IMR-90 (cell line): ENCODE results near the gene ARMH3. TPM values are rescaled to one million over a fixed set of nuclear protein-coding genes. Genes with fewer than 3 reads are reported as not detected.

ENCODE experiments used
- ATAC-seq: fragments of 200-7000 bp; cut with Tn5 transposase; 2 replicates; pipeline ENCODE4 v1.9.1; 2020; ENCODE audit warnings: low read depth, mild to moderate bottlenecking, moderate library complexity
- BruUV-seq: library from RNA; stranded (reverse); fragments of 400-500 nt; replicated peaks from 2 replicates; lab custom pipeline; 2021; lab: Mats Ljungman, UMichigan
- CTCF ChIA-PET: fragments of 300-600 bp; formaldehyde crosslinking; extraction: SDS; loops from one replicate; lab custom pipeline; 2021; ENCODE audit warnings: antibody characterized with exemption; lab: Yijun Ruan, JAX
- POLR2A ChIA-PET: fragments of 300-600 bp; sonication (Branson Sonifier 250); formaldehyde crosslinking; loops from one replicate; lab custom pipeline; 2022; ENCODE audit warnings: antibody characterized with exemption; ENCODE audit not compliant: unreplicated experiment; lab: Charles Lee
- DNase-seq: peaks from one replicate; pipeline ENCODE4 v3.0.0; 2013
- H2AFZ ChIP-seq: replicated peaks from 2 replicates; pipeline ENCODE3; 2013; ENCODE audit warnings: low read length, mild to moderate bottlenecking; ENCODE audit not compliant: poor library complexity
- H2AK5ac ChIP-seq: 2 replicates; pipeline ENCODE4 v1.6.1; 2013; ENCODE audit warnings: low read depth, low read length, inconsistent platforms
- H2AK9ac ChIP-seq: replicated peaks from 2 replicates; pipeline ENCODE3; 2013; ENCODE audit warnings: mild to moderate bottlenecking, low read depth, low read length, moderate library complexity; ENCODE audit not compliant: poor library complexity
- H2BK120ac ChIP-seq: 2 replicates; pipeline ENCODE4 v1.6.1; 2013; ENCODE audit warnings: low read depth, low read length, inconsistent platforms
- H2BK15ac ChIP-seq: 3 replicates; pipeline ENCODE4 v1.6.1; 2013; ENCODE audit warnings: low read depth, low read length, inconsistent platforms
- H2BK20ac ChIP-seq: 2 replicates; pipeline ENCODE4 v1.6.1; 2013; ENCODE audit warnings: low read depth, mild to moderate bottlenecking, inconsistent platforms, low read length, moderate library complexity
- H2BK5ac ChIP-seq: 2 replicates; pipeline ENCODE4 v1.6.1; 2013; ENCODE audit warnings: mild to moderate bottlenecking, low read depth, low read length, inconsistent platforms; ENCODE audit not compliant: poor library complexity, severe bottlenecking
- H3K14ac ChIP-seq: replicated peaks from 2 replicates; pipeline ENCODE4 v1.6.1; 2013; ENCODE audit warnings: low read depth, low read length, inconsistent platforms
- H3K18ac ChIP-seq: 2 replicates; pipeline ENCODE4 v1.6.1; 2013; ENCODE audit warnings: low read depth, low read length, control low read depth
- H3K23ac ChIP-seq: 2 replicates; pipeline ENCODE4 v1.6.1; 2013; ENCODE audit warnings: low read depth, low read length, inconsistent platforms
- H3K27ac ChIP-seq: 2 replicates; pipeline ENCODE4 v1.5.1; 2013; ENCODE audit warnings: mild to moderate bottlenecking, control low read depth, low read length; ENCODE audit not compliant: insufficient read depth
- H3K27me3 ChIP-seq: 2 replicates; pipeline ENCODE4 v1.6.1; 2013; ENCODE audit warnings: low read length; ENCODE audit not compliant: control insufficient read depth, insufficient read depth
- H3K36me3 ChIP-seq: 2 replicates; pipeline ENCODE4 v1.6.1; 2013; ENCODE audit warnings: low read length, mixed read lengths; ENCODE audit not compliant: control insufficient read depth, insufficient read depth
- H3K4ac ChIP-seq: 2 replicates; pipeline ENCODE4 v1.6.1; 2013; ENCODE audit warnings: low read depth, low read length, inconsistent platforms
- H3K4me1 ChIP-seq: 2 replicates; pipeline ENCODE4 v1.6.1; 2013; ENCODE audit warnings: low read length, mixed read lengths; ENCODE audit not compliant: control insufficient read depth, insufficient read depth
- H3K4me2 ChIP-seq: 2 replicates; pipeline ENCODE4 v1.6.1; 2013; ENCODE audit warnings: low read depth, mild to moderate bottlenecking, control low read depth, low read length, moderate library complexity
- H3K4me3 ChIP-seq: 2 replicates; pipeline ENCODE4 v1.5.1; 2013; ENCODE audit warnings: low read depth, mild to moderate bottlenecking, control low read depth, low read length, moderate library complexity; ENCODE audit not compliant: insufficient read depth
- H3K56ac ChIP-seq: 2 replicates; pipeline ENCODE4 v1.6.1; 2013; ENCODE audit warnings: low read length, inconsistent platforms; ENCODE audit not compliant: insufficient read depth; ENCODE audit errors: extremely low read depth
- H3K79me1 ChIP-seq, 2 experiments: 2 replicates each; pipeline ENCODE4 v1.6.1; 2013; ENCODE audit warnings: low read length in 2 of 2, inconsistent platforms in 1 of 2, low read depth in 1 of 2
- H3K9ac ChIP-seq: 2 replicates; pipeline ENCODE4 v1.6.1; 2013; ENCODE audit warnings: low read depth, low read length, control low read depth
- H3K9me1 ChIP-seq: 2 replicates; pipeline ENCODE4 v1.6.1; 2013; ENCODE audit warnings: low read length, inconsistent platforms; ENCODE audit not compliant: insufficient read depth
- H3K9me3 ChIP-seq: 2 replicates; pipeline ENCODE4 v1.6.1; 2013; ENCODE audit warnings: low read length; ENCODE audit not compliant: control insufficient read depth, insufficient read depth
- H4K20me1 ChIP-seq: 2 replicates; pipeline ENCODE4 v1.6.1; 2013; ENCODE audit warnings: low read length, inconsistent platforms; ENCODE audit not compliant: insufficient read depth
- H4K5ac ChIP-seq: 2 replicates; pipeline ENCODE4 v1.6.1; 2013; ENCODE audit warnings: mild to moderate bottlenecking, low read depth, low read length, control low read depth
- H4K8ac ChIP-seq, 2 experiments: 2 replicates each; pipeline ENCODE4 v1.6.1; 2013; ENCODE audit warnings: low read depth in 2 of 2, low read length in 2 of 2, control low read depth in 1 of 2, inconsistent platforms in 1 of 2
- H4K91ac ChIP-seq: 2 replicates; pipeline ENCODE4 v1.6.1; 2013; ENCODE audit warnings: low read depth, low read length, inconsistent platforms; ENCODE audit not compliant: insufficient read depth
- CHD1 ChIP-seq: IDR thresholded peaks from 2 replicates; pipeline ENCODE4 v1.6.1; 2012; ENCODE audit warnings: low read depth, low read length, improper control_type of control experiment
- CTCF ChIP-seq: conservative IDR thresholded peaks from 2 replicates; pipeline ENCODE4 v1.5.1; 2012; ENCODE audit warnings: mild to moderate bottlenecking, low read depth, low read length, improper control_type of control experiment
- MAFK ChIP-seq: IDR thresholded peaks from 2 replicates; pipeline ENCODE4 v1.6.1; 2012; ENCODE audit warnings: low read depth, low read length, improper control_type of control experiment
- MXI1 ChIP-seq: IDR thresholded peaks from 2 replicates; pipeline ENCODE4 v1.6.1; 2012; ENCODE audit warnings: low read depth, mild to moderate bottlenecking, low read length, moderate library complexity, borderline replicate concordance
- POLR2A ChIP-seq: IDR thresholded peaks from 2 replicates; pipeline ENCODE4 v1.6.1; 2012; ENCODE audit warnings: mild to moderate bottlenecking, low read depth, low read length
- RCOR1 ChIP-seq: IDR thresholded peaks from 2 replicates; pipeline ENCODE4 v1.6.1; 2012; ENCODE audit warnings: mild to moderate bottlenecking, low read length, improper control_type of control experiment; ENCODE audit not compliant: insufficient replicate concordance
- RFX5 ChIP-seq: IDR thresholded peaks from 2 replicates; pipeline ENCODE4 v1.8.0; 2012; ENCODE audit warnings: low read depth, mild to moderate bottlenecking, low read length, moderate library complexity
- SMC3 ChIP-seq: fragments of 150-350 bp; IDR thresholded peaks from 2 replicates; pipeline ENCODE4 v1.6.1; 2016; ENCODE audit warnings: low read depth, mild to moderate bottlenecking, antibody characterized with exemption, low read length, moderate library complexity
- USF2 ChIP-seq: fragments of 150-350 bp; IDR thresholded peaks from 2 replicates; pipeline ENCODE4 v1.6.1; 2017; ENCODE audit warnings: mild to moderate bottlenecking, antibody characterized with exemption, low read length, low read depth
- dilution Hi-C: fragments of 300-500 bp; cut with HindIII; formaldehyde crosslinking; loops from one replicate; pipeline ENCODE4 v1.14.3; 2018; ENCODE audit warnings: low sequenced_read_pairs; ENCODE audit not compliant: unreplicated experiment
- in situ Hi-C: fragments of 300-500 bp; cut with MboI; formaldehyde crosslinking; loops from 3 replicates; pipeline ENCODE4 v1.14.3; 2019; ENCODE audit warnings: low sequenced_read_pairs, inconsistent platforms, mixed read lengths
- intact Hi-C: fragments of 100-400 bp; cut with micrococcal nuclease; formaldehyde crosslinking; loops from 2 replicates; pipeline ENCODE4 v1.10.0; 2022
- polyA plus RNA-seq, 3 experiments: library from polyadenylated mRNA; depleted of rRNA; stranded (reverse); fragments of >200 nt; gene quantifications; 2 replicates each; pipeline ENCODE4 v1.2.3, GENCODE V29; 2012; ENCODE audit warnings: low replicate concordance in 1 of 3
- total RNA-seq: library from RNA; depleted of rRNA; stranded (reverse); fragments of >200 nt; gene quantifications from 2 replicates; pipeline ENCODE4 v1.2.3, GENCODE V29; 2012
- TF ChIP-seq, protein P1 (sequence below): fragments of 150-350 bp; IDR thresholded peaks from 2 replicates; pipeline ENCODE4 v1.6.1; 2016; ENCODE audit warnings: low read depth, mild to moderate bottlenecking, low read length, moderate library complexity, borderline replicate concordance

The ARMH3 gene
- total and polyA plus RNA-seq, 2 of the 4 experiments (the other 2 are of a cell fraction), result 12.1 to 13.1 TPM

GRCh38 chr10:101950213-101950612 is 105.8 kb downstream of the ARMH3 start:
- Histone ChIP-seq H4K8ac (no peak overlapping the region), H2AK9ac (no peak overlapping the region), H3K79me1 (peaks cover 4 to 6% of the 10 kb centered on the region in 2 experiments; a peak in 1 of 4 replicates), H4K5ac (no peak overlapping the region), H3K4me2 (no peak overlapping the region), H3K4me3 (no peak overlapping the region), H2AK5ac (no peak overlapping the region), H4K91ac (no peak overlapping the region), H3K14ac (no peak overlapping the region), H2BK20ac (no peak overlapping the region), H3K23ac (no peak overlapping the region), H3K36me3 (peaks cover 10% of the 10 kb centered on the region), H2BK120ac (no peak overlapping the region), H2AFZ (no peak overlapping the region), H3K9me3 (no peaks in the 10 kb centered on the region), H3K27me3 (no peaks in the 10 kb centered on the region), H3K9me1 (no peaks in the 10 kb centered on the region), H3K56ac (no peak overlapping the region), H2BK5ac (no peak overlapping the region), H4K20me1 (no peaks in the 10 kb centered on the region; the same call in 1 of the 2 replicates), H3K18ac (no peak overlapping the region), H3K4ac (no peak overlapping the region), H3K9ac (no peak overlapping the region), H3K27ac (no peak overlapping the region), H2BK15ac (no peak overlapping the region), H3K4me1 (no peaks in the 10 kb centered on the region)
- intact Hi-C loops, result no loop called here
- DNase-seq (no peak), ATAC-seq (no peak)
- TF ChIP-seq, protein P1, sequence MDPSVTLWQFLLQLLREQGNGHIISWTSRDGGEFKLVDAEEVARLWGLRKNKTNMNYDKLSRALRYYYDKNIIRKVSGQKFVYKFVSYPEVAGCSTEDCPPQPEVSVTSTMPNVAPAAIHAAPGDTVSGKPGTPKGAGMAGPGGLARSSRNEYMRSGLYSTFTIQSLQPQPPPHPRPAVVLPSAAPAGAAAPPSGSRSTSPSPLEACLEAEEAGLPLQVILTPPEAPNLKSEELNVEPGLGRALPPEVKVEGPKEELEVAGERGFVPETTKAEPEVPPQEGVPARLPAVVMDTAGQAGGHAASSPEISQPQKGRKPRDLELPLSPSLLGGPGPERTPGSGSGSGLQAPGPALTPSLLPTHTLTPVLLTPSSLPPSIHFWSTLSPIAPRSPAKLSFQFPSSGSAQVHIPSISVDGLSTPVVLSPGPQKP, result no peak
- no peak for TF ChIP-seq RFX5
- no peak for TF ChIP-seq CHD1
- TF ChIP-seq RCOR1, result no peak
- no peak for TF ChIP-seq MXI1
- TF ChIP-seq POLR2A, result no peak
- TF ChIP-seq USF2, result no peak
- TF ChIP-seq SMC3, result no peak
- no peak for TF ChIP-seq MAFK
- TF ChIP-seq CTCF, result no peak
- dilution Hi-C loops, result no loop called here
- in situ Hi-C loops, result no loop called here
- ChIA-PET CTCF (no interaction called here), POLR2A (no interaction called here)
- no TSS peak for BruUV-seq
